WTC11 (cell line): Measurements from ENCODE around the gene NEUROD1. TPM values are rescaled to one million over a fixed set of nuclear protein-coding genes. Genes with fewer than 3 reads are reported as not detected.
A peak's percentile ranks its signal among the peaks of the same experiment; 100 is the strongest.

Experiments
- ATAC-seq: fragments of 200-7000 bp; cut with Tn5 transposase; 2 replicates; pipeline ENCODE4 v1.10.0; 2021; ENCODE audit warnings: mild to moderate bottlenecking, moderate library complexity
- CTCF ChIA-PET: fragments of 300-600 bp; sonication (Branson Sonifier 250); formaldehyde crosslinking; loops from one replicate; lab custom pipeline; 2021; ENCODE audit warnings: antibody characterized with exemption; lab: Charles Lee
- POLR2A ChIA-PET: fragments of 350-600 bp; sonication (Branson Sonifier 250); formaldehyde crosslinking; loops from one replicate; lab custom pipeline; 2021; ENCODE audit warnings: antibody characterized with exemption; lab: Charles Lee
- DNase-seq: peaks from one replicate; pipeline ENCODE4 v3.0.0; 2021; ENCODE audit warnings: low spot score
- H3K27ac Mint-ChIP-seq: 2 replicates; pipeline ENCODE4 v1.8.0; 2021; ENCODE audit warnings: mixed read lengths
- H3K27me3 Mint-ChIP-seq: 2 replicates; pipeline ENCODE4 v1.8.0; 2021; ENCODE audit warnings: low read depth, mild to moderate bottlenecking, moderate library complexity, mixed read lengths
- H3K36me3 Mint-ChIP-seq: 2 replicates; pipeline ENCODE4 v1.8.0; 2021; ENCODE audit warnings: mixed read lengths
- H3K4me1 Mint-ChIP-seq: 2 replicates; pipeline ENCODE4 v1.8.0; 2022; ENCODE audit warnings: mixed read lengths
- H3K4me3 Mint-ChIP-seq: 2 replicates; pipeline ENCODE4 v1.8.0; 2021; ENCODE audit warnings: mild to moderate bottlenecking, moderate library complexity, mixed read lengths
- H3K9me3 Mint-ChIP-seq: 2 replicates; pipeline ENCODE4 v1.8.0; 2021; ENCODE audit warnings: mixed read lengths
- AFF4 ChIP-seq: sonication (generic); formaldehyde crosslinking; IDR thresholded peaks from 2 replicates; pipeline ENCODE4 v1.8.1; 2023; ENCODE audit warnings: mild to moderate bottlenecking, missing genetic modification reagents, borderline replicate concordance
- ARID4B ChIP-seq: sonication (generic); formaldehyde crosslinking; IDR thresholded peaks from 2 replicates; pipeline ENCODE4 v1.8.0; 2023; ENCODE audit warnings: missing genetic modification reagents, mild to moderate bottlenecking, borderline replicate concordance
- ATF1 ChIP-seq: sonication (generic); formaldehyde crosslinking; IDR thresholded peaks from 2 replicates; pipeline ENCODE4 v1.8.1; 2023; ENCODE audit warnings: mild to moderate bottlenecking, moderate library complexity, missing genetic modification reagents
- ERG ChIP-seq: fragments of 250-450 bp; sonication (Bioruptor Pico); IDR thresholded peaks from 2 replicates; pipeline ENCODE4 v1.8.0; 2021; ENCODE audit warnings: mild to moderate bottlenecking
- FOXP1 ChIP-seq: sonication (generic); formaldehyde crosslinking; IDR thresholded peaks from 2 replicates; pipeline ENCODE4 v1.8.0; 2022; ENCODE audit warnings: missing genetic modification reagents, mild to moderate bottlenecking, moderate library complexity, borderline replicate concordance
- GRHL2 ChIP-seq: fragments of 250-450 bp; sonication (Bioruptor Pico); IDR thresholded peaks from 2 replicates; pipeline ENCODE4 v1.8.0; 2022; ENCODE audit warnings: mild to moderate bottlenecking, moderate library complexity; ENCODE audit not compliant: insufficient replicate concordance, severe bottlenecking
- GTF2I ChIP-seq: fragments of 250-450 bp; sonication (Bioruptor Pico); conservative IDR thresholded peaks from 2 replicates; pipeline ENCODE4 v1.4.0; 2021; ENCODE audit warnings: mild to moderate bottlenecking
- NR1H2 ChIP-seq: sonication (generic); formaldehyde crosslinking; IDR thresholded peaks from 2 replicates; pipeline ENCODE4 v1.9.0; 2021; ENCODE audit warnings: mild to moderate bottlenecking, moderate library complexity, missing genetic modification reagents
- NR3C1 ChIP-seq: sonication (generic); formaldehyde crosslinking; conservative IDR thresholded peaks from 2 replicates; pipeline ENCODE4 v1.8.1; 2023; ENCODE audit warnings: low read depth, mild to moderate bottlenecking, missing genetic modification reagents
- SP1 ChIP-seq: sonication (generic); formaldehyde crosslinking; conservative IDR thresholded peaks from 2 replicates; pipeline ENCODE4 v1.8.1; 2022; ENCODE audit warnings: missing genetic modification reagents
- TCF7 ChIP-seq: sonication (generic); formaldehyde crosslinking; IDR thresholded peaks from 2 replicates; pipeline ENCODE4 v1.8.0; 2022; ENCODE audit warnings: mild to moderate bottlenecking, low read depth, missing genetic modification reagents, moderate library complexity
- ZBTB21 ChIP-seq: sonication (generic); formaldehyde crosslinking; IDR thresholded peaks from 2 replicates; pipeline ENCODE4 v1.8.1; 2023; ENCODE audit warnings: mild to moderate bottlenecking, missing genetic modification reagents, borderline replicate concordance
- ZBTB43 ChIP-seq: sonication (generic); formaldehyde crosslinking; IDR thresholded peaks from 2 replicates; pipeline ENCODE4 v1.8.1; 2023; ENCODE audit warnings: mild to moderate bottlenecking, missing genetic modification reagents
- ZNF138 ChIP-seq: sonication (generic); formaldehyde crosslinking; conservative IDR thresholded peaks from 2 replicates; pipeline ENCODE4 v1.8.1; 2022; ENCODE audit warnings: mild to moderate bottlenecking, moderate library complexity, missing genetic modification reagents
- ZNF263 ChIP-seq: sonication (generic); formaldehyde crosslinking; IDR thresholded peaks from 2 replicates; pipeline ENCODE4 v1.8.1; 2022; ENCODE audit warnings: low read depth, mild to moderate bottlenecking, moderate library complexity, missing genetic modification reagents
- ZNF317 ChIP-seq: sonication (generic); formaldehyde crosslinking; IDR thresholded peaks from 2 replicates; pipeline ENCODE4 v1.8.1; 2023; ENCODE audit warnings: low read depth, mild to moderate bottlenecking, moderate library complexity, missing genetic modification reagents, borderline replicate concordance
- ZNF512 ChIP-seq: sonication (generic); formaldehyde crosslinking; IDR thresholded peaks from 2 replicates; pipeline ENCODE4 v1.8.1; 2022; ENCODE audit warnings: missing genetic modification reagents, borderline replicate concordance
- ZNF671 ChIP-seq: fragments of 250-450 bp; sonication (Bioruptor Pico); IDR thresholded peaks from 2 replicates; pipeline ENCODE4 v1.8.0; 2021; ENCODE audit warnings: mild to moderate bottlenecking
- ZSCAN18 ChIP-seq: fragments of 250-450 bp; sonication (Bioruptor Pico); IDR thresholded peaks from 2 replicates; pipeline ENCODE4 v2.1.2; 2022; ENCODE audit warnings: mild to moderate bottlenecking, moderate library complexity
- total RNA-seq: library from RNA; stranded (reverse); gene quantifications from 3 replicates; pipeline ENCODE4 v1.2.3, GENCODE V29; 2021

NEUROD1 gene
- total RNA-seq, 1 experiment from 2014 or later: 0.07 TPM

GRCh38 chr2:181685150-181685688, 4.9 kb upstream of the NEUROD1 start (continued):
- TF ChIP-seq AFF4 (CRISPR knock-in tag) (no peak), GRHL2 (CRISPR knock-in tag) (no peak), SP1 (CRISPR knock-in tag) (no peak), GTF2I (no peak), ZNF138 (CRISPR knock-in tag) (no peak), NR1H2 (CRISPR knock-in tag) (no peak), ZNF512 (CRISPR knock-in tag) (0 out of 2 replicates have a peak, but pooled peaks have one; percentile 34), ZBTB21 (CRISPR knock-in tag) (no peak), ZBTB43 (CRISPR knock-in tag) (no peak), ZNF671 (CRISPR knock-in tag) (no peak), ZNF263 (CRISPR knock-in tag) (no peak), NR3C1 (CRISPR knock-in tag) (no peak), ZSCAN18 (CRISPR knock-in tag) (no peak), FOXP1 (0 out of 2 replicates have a peak, but pooled peaks have one; percentile 49), ZNF317 (CRISPR knock-in tag) (no peak), ERG (CRISPR knock-in tag) (no peak)

GRCh38 chr2:181684454-181685149, 4.3 kb upstream of the NEUROD1 start:
- Mint-ChIP-seq H3K4me1 (peaks cover 62% of the 10 kb centered on the region), H3K27ac (no peak overlapping the region), H3K27me3 (peaks cover 100% of the 10 kb centered on the region), H3K36me3 (no peaks in the 10 kb centered on the region), H3K9me3 (no peaks in the 10 kb centered on the region), H3K4me3 (peak overlapping the region; percentile 34)
- CTCF ChIA-PET: no interaction called here
- ATAC-seq (no peak), DNase-seq (no peak)
- POLR2A ChIA-PET: interaction anchor here (0.7 kb wide), 1 partner anchor 27 kb away, joined by 3 read pairs; the partner anchor contains the start of gene CERKL
- TF ChIP-seq ATF1 (CRISPR knock-in tag): no peak
- no peak for TF ChIP-seq ARID4B
- TF ChIP-seq TCF7 (CRISPR knock-in tag): no peak
